ENCODE measurements around the gene PCDHGA11.
"Not testable (repeated sequence)": the region's sequence is repeated elsewhere in the genome, so short reads cannot be mapped to it uniquely, and the experiment has no call there.

Gene PCDHGA11

GRCh38 chr5:141430332-141431113, 9.7 kb downstream of the PCDHGA11 start, which contains the start of gene PCDHGA12:
PCDHGA12 (plus strand) TSS chr5:141430507; CDS start chr5:141430760, 253 bp downstream.
- DNase-seq (ENCODE audit: low read depth, low spot score) = peak; percentile 52
- TF ChIP-seq CTCF (IDR thresholded peaks at IDR 0.05; ENCODE audit: insufficient read depth, low read length, missing control alignments) = peak; percentile 38
- ChIA-PET POLR2A (interaction anchor here (1.2 to 1.6 kb wide), 5 partner anchors 45 to 127 kb away, joined by 3 to 11 read pairs (median 4); partner anchors contain the start of gene PCDHGC3), CTCF (interaction anchor here (0.6 to 9.2 kb wide), 45 partner anchors 9 to 160 kb away, joined by 3 to 196 read pairs (median 5); partner anchors contain the start of genes PCDHGA10, PCDHGA11, PCDHGA2 and PCDHGA5)
- peak within 1 kb of the TSS; percentile 49 for H3K4me3 ChIP-seq (ENCODE audit: low read depth, low read length)

GRCh38 chr5:141431286-141431685, 10.4 kb downstream of the PCDHGA11 start:
- no peak for DNase-seq (ENCODE audit: low read depth, low spot score)
- ChIA-PET CTCF (interaction anchor here (1.2 to 9.2 kb wide), 25 partner anchors 8 to 137 kb away, joined by 3 to 196 read pairs (median 7); partner anchors contain the start of genes PCDHGA10, PCDHGA11, PCDHGA2 and PCDHGB3), POLR2A (interaction anchor here (1.6 kb wide), 1 partner anchor 126 kb away, joined by 11 read pairs; no protein-coding TSS in a partner anchor)
- TF ChIP-seq CTCF (IDR thresholded peaks at IDR 0.05; ENCODE audit: insufficient read depth, low read length, missing control alignments) = no peak
- peak overlapping the region; percentile 38 for H3K4me3 ChIP-seq (ENCODE audit: low read depth, low read length)

GRCh38 chr5:141432308-141432707, 11.5 kb downstream of the PCDHGA11 start:
- CTCF ChIA-PET = interaction anchor here (1.1 to 9.2 kb wide), 7 partner anchors 11 to 126 kb away, joined by 3 to 196 read pairs (median 24); partner anchors contain the start of genes PCDHGA10, PCDHGA11, PCDHGB3 and PCDHGB7
- H3K4me3 ChIP-seq (ENCODE audit: low read depth, low read length); DNase-seq (ENCODE audit: low read depth, low spot score); POLR2A ChIA-PET: not testable (repeated sequence)

GRCh38 chr5:141432726-141433125, 11.9 kb downstream of the PCDHGA11 start:
- ChIA-PET POLR2A (interaction anchor here (0.7 kb wide), 1 partner anchor 83 kb away, joined by 3 read pairs; no protein-coding TSS in a partner anchor), CTCF (interaction anchor here (1.1 to 9.2 kb wide), 5 partner anchors 11 to 126 kb away, joined by 3 to 196 read pairs (median 82); partner anchors contain the start of genes PCDHGA10, PCDHGA11 and PCDHGB7)
- not testable (repeated sequence) for H3K4me3 ChIP-seq (ENCODE audit: low read depth, low read length); DNase-seq (ENCODE audit: low read depth, low spot score)

GRCh38 chr5:141434006-141434405, 13.2 kb downstream of the PCDHGA11 start:
- no peak for TF ChIP-seq CTCF (IDR thresholded peaks at IDR 0.05; ENCODE audit: insufficient read depth, low read length, missing control alignments)
- ChIA-PET CTCF (interaction anchor here (0.9 to 9.2 kb wide), 7 partner anchors 12 to 130 kb away, joined by 3 to 196 read pairs (median 4); partner anchors contain the start of genes PCDHGA10, PCDHGA11 and PCDHGB7), POLR2A (no interaction called here)
- H3K4me3 ChIP-seq (ENCODE audit: low read depth, low read length) = no peak overlapping the region
- no peak for DNase-seq (ENCODE audit: low read depth, low spot score)

GRCh38 chr5:141437221-141437620, 16.4 kb downstream of the PCDHGA11 start:
- ChIA-PET POLR2A (interaction anchor here (0.9 to 1.2 kb wide), 3 partner anchors 39 to 84 kb away, joined by 4 to 6 read pairs (median 5); partner anchors contain the start of genes PCDHGC3 and PCDHGC5), CTCF (interaction anchor here (1.0 to 5.0 kb wide), 10 partner anchors 10 to 127 kb away, joined by 3 to 35 read pairs (median 4); partner anchors contain the start of gene PCDHGA11)
- TF ChIP-seq CTCF (IDR thresholded peaks at IDR 0.05; ENCODE audit: insufficient read depth, low read length, missing control alignments) = no peak
- no peak for DNase-seq (ENCODE audit: low read depth, low spot score)
- H3K4me3 ChIP-seq (ENCODE audit: low read depth, low read length) = no peak overlapping the region

All from AG04449 (cell line).